Heart left ventricle (tissue), 16 donors: ENCODE results near the gene SELENOV. TPM values are rescaled to one million over a fixed set of nuclear protein-coding genes. Genes with fewer than 3 reads are reported as not detected.

Source experiments
- ATAC-seq, 4 donors: fragments of 200-7000 bp; cut with Tn5 transposase; one replicate each; pipeline ENCODE4 v1.9.1; 2020 to 2022; ENCODE audit warnings: moderate library complexity in 4 of 4, mild to moderate bottlenecking in 3 of 4, moderate number of reproducible peaks in 1 of 4
- DNase-seq, 5 donors: peaks; one replicate each; pipeline ENCODE4 v3.0.0-alpha.2; 2020
- H3K27ac ChIP-seq, 12 donors: fragments of 200-600 bp; sonication (generic) in 4 of 12; one replicate each; pipeline versions ENCODE4 v1.5.0 to v1.8.0; 2016 to 2022; ENCODE audit warnings: mild to moderate bottlenecking in 2 of 12
- H3K27me3 ChIP-seq, 9 donors: fragments of 200-600 bp; sonication (generic) in 2 of 9; one replicate each; pipeline versions ENCODE4 v1.5.1 to v1.8.0; 2016 to 2022; ENCODE audit warnings: mild to moderate bottlenecking in 3 of 9
- H3K36me3 ChIP-seq, 9 donors: fragments of 200-600 bp; sonication (generic) in 2 of 9; one replicate each; pipeline versions ENCODE4 v1.5.0 to v1.8.0; 2018 to 2022; ENCODE audit warnings: mild to moderate bottlenecking in 2 of 9
- H3K4me1 ChIP-seq, 12 donors: fragments of 200-600 bp; sonication (generic) in 4 of 12; one replicate each; pipeline versions ENCODE4 v1.5.0 to v1.8.0; 2016 to 2022; ENCODE audit warnings: mild to moderate bottlenecking in 3 of 12
- H3K4me3 ChIP-seq, 12 donors: fragments of 200-600 bp; sonication (generic) in 4 of 12; one replicate each; pipeline versions ENCODE4 v1.5.0 to v1.8.0; 2017 to 2022; ENCODE audit warnings: mild to moderate bottlenecking in 9 of 12, moderate library complexity in 4 of 12
- H3K9me3 ChIP-seq, 12 donors: fragments of 200-600 bp; sonication (generic) in 4 of 12; one replicate each; pipeline versions ENCODE4 v1.5.0 to v1.8.0; 2016 to 2022; ENCODE audit warnings: mild to moderate bottlenecking in 1 of 12
- CTCF ChIP-seq, 12 donors: fragments of 200-600 bp; sonication (generic) in 4 of 12; IDR thresholded peaks; one replicate each; pipeline versions ENCODE4 v1.5.0 to v1.8.0; 2018 to 2022; ENCODE audit warnings: antibody characterized with exemption in 12 of 12, mild to moderate bottlenecking in 5 of 12
- POLR2A ChIP-seq, 2 donors: fragments of 450-650 bp; IDR thresholded peaks; one replicate each; pipeline ENCODE4 v1.6.1; 2017; ENCODE audit warnings: antibody characterized with exemption in 2 of 2, mild to moderate bottlenecking in 2 of 2, moderate library complexity in 2 of 2
- WGBS, 4 donors: extraction: QIAGEN DNeasy Blood & Tissue Kit in 2 of 4; methylation state at CpG; one replicate each; pipeline versions ENCODE4 v1.1.5 to v1.1.7; 2013 to 2018; 5-methylcytosine and 5-hydroxymethylcytosine counted together
- intact Hi-C, 10 donors: fragments of 100-400 bp; cut with DNase I; formaldehyde crosslinking; loops; one replicate each; pipeline versions ENCODE4 v1.11.1 to v1.14.2; 2022
- polyA plus RNA-seq, 2 donors: library from polyadenylated mRNA; stranded (reverse); fragments of 200-250 nt; gene quantifications; one replicate each; pipeline ENCODE4 v1.2.3, GENCODE V29; 2013
- total RNA-seq, 9 donors: library from RNA; depleted of rRNA in 2 of 9; stranded (reverse); fragments of >200 nt in 2 of 9; fragmentation: NEBNext Ultra II Directional in 3 of 9; extraction: Animal tissue kit (Norgen Biotek cat#: 25700) in 3 of 9; gene quantifications; one replicate each; pipeline versions ENCODE4 v1.1.0 to v1.2.4, GENCODE V29; 2016 to 2023
- donor health status: ischemic (EF 13 %, LVEDD 7.1; RV severe dilation, severe dysfunction).
- donor health status: healthy with polysubstance abuse.
- donor health status: DM: no; HTN: yes; CAD: no.
- donor health status: DM: no; HTN: no; CAD: no.
- donor health status: ischemic (EF 25% LVEDD 6.9; RV normal size, moderate dysfunction).
- donor health status: ischemic (EF 25% LVEDD 5.7; RV mildly dilated, moderate dysfunction).
- donor health status: healthy.
- donor health status: DM: yes; HTN: yes; CAD: no.
- donor health status: ischemic (EF 35%, LVEDD 5.7; RV mildly dilated, moderate dysfunction).
- donor health status: nonischemic (EF 11% LVEDD 7.7; RV severe dilation, severe dysfunction).
- donor health status: DM: yes; HTN: yes; CAD: no.
- donor health status: PGD.
- donor health status: ischemic (EF 29% LVEDD 5.4; RV normal size, mild dysfunction).
- donor health status: nonischemic (EF 23%, LVEDD 6.1; RV moderate dilation, normal function).

SELENOV gene
- total and polyA plus RNA-seq, 11 donors, result not detected

GRCh38 chr19:39507715-39508364 lies 7.1 kb upstream of the SELENOV start:
- Histone ChIP-seq H3K27me3 (peaks cover 30 to 93% (median 56%) of the 10 kb centered on the region in 9 donors), H3K27ac (no peak overlapping the region), H3K9me3 (no peaks in the 10 kb centered on the region), H3K4me1 (peaks cover 0 to 15% (median 4%) of the 10 kb centered on the region in 12 donors), H3K36me3 (no peaks in the 10 kb centered on the region), H3K4me3 (peak overlapping the region in 8 of 12 donors; percentile 28 to 54 (median 48))
- DNase-seq (no peak), ATAC-seq (no peak)
- TF ChIP-seq POLR2A (IDR thresholded peaks at IDR 0.05) (no peak), CTCF (IDR thresholded peaks at IDR 0.05) (no peak)
- WGBS, 4 donors, result 42 to 44% (median 43%) methylated on average over 24 of the region's 24 CpGs
- intact Hi-C loops, result no loop called here

GRCh38 chr19:39508629-39509028 lies 6.3 kb upstream of the SELENOV start:
- Histone ChIP-seq H3K4me1 (peaks cover 0 to 12% (median 4%) of the 10 kb centered on the region in 12 donors), H3K4me3 (no peak overlapping the region), H3K27ac (no peak overlapping the region), H3K27me3 (peaks cover 29 to 93% (median 56%) of the 10 kb centered on the region in 9 donors), H3K9me3 (no peaks in the 10 kb centered on the region), H3K36me3 (no peaks in the 10 kb centered on the region)
- WGBS, 4 donors, result 86 to 90% (median 88%) methylated on average over 9 of the region's 9 CpGs
- ATAC-seq, result no peak
- peak in 1 of 5 donors; percentile 4 for DNase-seq
- TF ChIP-seq CTCF (IDR thresholded peaks at IDR 0.05), result no peak
- TF ChIP-seq POLR2A (IDR thresholded peaks at IDR 0.05), result no peak
- intact Hi-C loops, result no loop called here

GRCh38 chr19:39509233-39509632 lies 5.7 kb upstream of the SELENOV start:
- no peak for DNase-seq
- 50 to 75% (median 64%) methylated on average over 2 of the region's 2 CpGs for WGBS, 4 donors
- no peak overlapping the region for H3K4me3 ChIP-seq
- no peaks in the 10 kb centered on the region for H3K9me3 ChIP-seq
- TF ChIP-seq CTCF (IDR thresholded peaks at IDR 0.05) (no peak), POLR2A (IDR thresholded peaks at IDR 0.05) (no peak)
- H3K27ac ChIP-seq, result no peak overlapping the region
- intact Hi-C loops, result no loop called here
- peaks cover 25 to 93% (median 55%) of the 10 kb centered on the region in 9 donors for H3K27me3 ChIP-seq
- no peak for ATAC-seq
- H3K4me1 ChIP-seq, result peaks cover 0 to 12% (median 4%) of the 10 kb centered on the region in 12 donors
- no peaks in the 10 kb centered on the region for H3K36me3 ChIP-seq

GRCh38 chr19:39512988-39513387 lies 2.0 kb upstream of the SELENOV start:
- Histone ChIP-seq H3K36me3 (no peaks in the 10 kb centered on the region), H3K27me3 (peaks cover 21 to 90% (median 55%) of the 10 kb centered on the region in 9 donors), H3K4me3 (no peak overlapping the region), H3K9me3 (no peaks in the 10 kb centered on the region), H3K4me1 (peaks cover 0 to 16% (median 11%) of the 10 kb centered on the region in 12 donors), H3K27ac (no peak overlapping the region)
- ATAC-seq (no peak), DNase-seq (no peak)
- WGBS, 4 donors, result 53 to 62% (median 56%) methylated on average over 2 of the region's 2 CpGs
- intact Hi-C loops, result no loop called here
- TF ChIP-seq CTCF (IDR thresholded peaks at IDR 0.05) (no peak), POLR2A (IDR thresholded peaks at IDR 0.05) (no peak)
